SHP77 (cell line): ENCODE measurements around the gene ZBTB12.

Experiments
- DNase-seq, 2 experiments: peaks; one replicate each; lab custom pipeline; 2025; lab: John Stamatoyannopoulos, UW

ZBTB12 gene

GRCh38 chr6:31850765-31851484 lies 51.0 kb downstream of the ZBTB12 start:
- no peak for DNase-seq
